HCT116 (cell line): ENCODE measurements around the gene PLCB4. TPM values are rescaled to one million over a fixed set of nuclear protein-coding genes. Genes with fewer than 3 reads are reported as not detected.

Experiments
- ATAC-seq: fragments of 200-7000 bp; cut with Tn5 transposase; 2 replicates; pipeline ENCODE4 v1.9.1; 2020; ENCODE audit warnings: mild to moderate bottlenecking, moderate library complexity
- BruUV-seq: library from RNA; stranded (reverse); fragments of 400-500 nt; replicated peaks from 2 replicates; lab custom pipeline; 2021; lab: Mats Ljungman, UMichigan
- CTCF ChIA-PET: fragments of 300-600 bp; sonication (Branson Sonifier 250); formaldehyde crosslinking; loops from one replicate; lab custom pipeline; 2021; ENCODE audit warnings: antibody characterized with exemption; lab: Charles Lee
- POLR2A ChIA-PET: fragments of 300-600, 350-600 bp; sonication (Branson Sonifier 250); formaldehyde crosslinking; loops from one replicate; lab custom pipeline; 2021; ENCODE audit warnings: antibody characterized with exemption; lab: Charles Lee
- RAD21 ChIA-PET, 2 experiments: fragments of 300-600 bp; sonication (Branson Sonifier 250); formaldehyde crosslinking; loops; one replicate each; lab custom pipeline; 2023; ENCODE audit warnings: low total read pairs in 2 of 2; ENCODE audit not compliant: uncharacterized antibody in 2 of 2, unreplicated experiment in 2 of 2, low non-redundant PET in 1 of 2; lab: Charles Lee
- DNase-seq: peaks from one replicate; pipeline ENCODE4 v3.0.0-alpha.2; 2010; ENCODE audit warnings: low read depth, low spot score
- H2AFZ ChIP-seq: fragments of 200-600 bp; shearing (Covaris generic), sonication (generic); 2 replicates; pipeline ENCODE4 v1.6.1; 2017; ENCODE audit warnings: low read depth, mixed run types, mixed read lengths, antibody characterized with exemption, low read length; ENCODE audit not compliant: poor library complexity, severe bottlenecking
- H3K27ac ChIP-seq: 2 replicates; pipeline ENCODE4 v1.5.1; 2012; ENCODE audit warnings: low read depth, low read length
- H3K27me3 ChIP-seq: fragments of 200-600 bp; sonication (generic); 2 replicates; pipeline ENCODE4 v1.6.1; 2016; ENCODE audit warnings: mixed run types, low read length, mixed read lengths; ENCODE audit not compliant: insufficient read depth
- H3K36me3 ChIP-seq, 2 experiments: fragments of 200-500 bp in 1 of 2; fragments of 200-600 bp in 1 of 2; sonication (Bioruptor generic) in 1 of 2; sonication (generic) in 1 of 2; 2 replicates each; pipeline versions ENCODE4 v1.5.1 to v1.6.1; 2014 to 2016; ENCODE audit warnings: low read length in 2 of 2, inconsistent platforms in 1 of 2, mixed read lengths in 1 of 2, mixed run types in 1 of 2; ENCODE audit not compliant: insufficient read depth in 2 of 2, control insufficient read depth in 1 of 2
- H3K4me1 ChIP-seq, 2 experiments: fragments of 200-600 bp in 1 of 2; sonication (generic) in 1 of 2; 2 replicates each; pipeline versions ENCODE4 v1.5.1 to v1.6.1; 2012 to 2017; ENCODE audit warnings: low read length in 2 of 2, inconsistent platforms in 1 of 2, mild to moderate bottlenecking in 1 of 2, mixed read lengths in 1 of 2, mixed run types in 1 of 2, moderate library complexity in 1 of 2; ENCODE audit not compliant: insufficient read depth in 2 of 2, control insufficient read depth in 1 of 2
- H3K4me2 ChIP-seq: fragments of 200-600 bp; sonication (generic); 2 replicates; pipeline ENCODE4 v1.6.1; 2017; ENCODE audit warnings: mixed run types, low read length, mixed read lengths
- H3K4me3 ChIP-seq, 2 experiments: fragments of 200-600 bp in 1 of 2; sonication (generic) in 1 of 2; replicated peaks in 1 of 2; 2 replicates each; pipeline ENCODE4 v1.5.1; 2011 to 2016; ENCODE audit warnings: low read length in 2 of 2, control low read depth in 1 of 2, low read depth in 1 of 2, mild to moderate bottlenecking in 1 of 2, mixed read lengths in 1 of 2, mixed run types in 1 of 2
- H3K79me2 ChIP-seq: fragments of 200-600 bp; sonication (generic); 2 replicates; pipeline ENCODE4 v1.6.1; 2017; ENCODE audit warnings: mild to moderate bottlenecking, mixed run types, low read length, moderate library complexity, mixed read lengths; ENCODE audit not compliant: insufficient read depth
- H3K9ac ChIP-seq: fragments of 200-600 bp; sonication (generic); 2 replicates; pipeline ENCODE4 v1.6.1; 2016; ENCODE audit warnings: low read length, mixed read lengths
- H3K9me2 ChIP-seq: fragments of 200-600 bp; sonication (generic), shearing (Covaris generic); 2 replicates; pipeline ENCODE4 v1.6.1; 2017; ENCODE audit warnings: mixed run types, mild to moderate bottlenecking, moderate library complexity; ENCODE audit not compliant: insufficient read depth
- H3K9me3 ChIP-seq, 2 experiments: fragments of 200-500 bp in 1 of 2; fragments of 200-600 bp in 1 of 2; sonication (Bioruptor generic) in 1 of 2; sonication (generic) in 1 of 2; 2 replicates each; pipeline ENCODE4 v1.6.1; 2014 to 2017; ENCODE audit warnings: low read length in 2 of 2, mixed read lengths in 2 of 2, inconsistent platforms in 1 of 2, low read depth in 1 of 2, mild to moderate bottlenecking in 1 of 2, mixed run types in 1 of 2, moderate library complexity in 1 of 2; ENCODE audit not compliant: control insufficient read depth in 1 of 2, insufficient read depth in 1 of 2
- H4K20me1 ChIP-seq: fragments of 200-600 bp; sonication (generic), shearing (Covaris generic); 2 replicates; pipeline ENCODE4 v1.6.1; 2017; ENCODE audit warnings: mixed run types, mild to moderate bottlenecking, moderate library complexity; ENCODE audit not compliant: insufficient read depth
- CBX3 ChIP-seq: IDR thresholded peaks from 2 replicates; pipeline ENCODE4 v1.6.1; 2012; ENCODE audit warnings: low read depth
- CEBPB ChIP-seq: IDR thresholded peaks from 2 replicates; pipeline ENCODE4 v1.6.1; 2012; ENCODE audit warnings: low read depth
- EGR1 ChIP-seq: IDR thresholded peaks from 2 replicates; pipeline ENCODE4 v1.6.1; 2012; ENCODE audit warnings: low read depth
- EZH2 ChIP-seq: fragments of 200-600 bp; sonication (generic); IDR thresholded peaks from 2 replicates; pipeline ENCODE4 v1.6.1; 2017; ENCODE audit warnings: antibody characterized with exemption, mixed run types
- EZH2phosphoT487 ChIP-seq: fragments of 200-600 bp; IDR thresholded peaks from 2 replicates; pipeline ENCODE4 v1.6.1; 2018; ENCODE audit warnings: antibody characterized with exemption, borderline replicate concordance
- POLR2A ChIP-seq: IDR thresholded peaks from 2 replicates; pipeline ENCODE4 v1.7.0; 2011; ENCODE audit warnings: borderline replicate concordance; ENCODE audit not compliant: insufficient read depth, insufficient read length; ENCODE audit errors: extremely low read depth
- POLR2AphosphoS5 ChIP-seq: IDR thresholded peaks from 2 replicates; pipeline ENCODE4 v1.6.1; 2011; ENCODE audit warnings: mild to moderate bottlenecking, low read depth, low read length, moderate library complexity
- RAD21 ChIP-seq: IDR thresholded peaks from 2 replicates; pipeline ENCODE4 v1.6.1; 2012; ENCODE audit warnings: low read depth, mild to moderate bottlenecking
- SP1 ChIP-seq: IDR thresholded peaks from 2 replicates; pipeline ENCODE4 v1.6.1; 2012; ENCODE audit warnings: low read depth
- SRF ChIP-seq: IDR thresholded peaks from 2 replicates; pipeline ENCODE4 v1.6.1; 2012; ENCODE audit warnings: low read depth
- TCF7L2 ChIP-seq: IDR thresholded peaks from 2 replicates; pipeline ENCODE4 v1.7.0; 2011; ENCODE audit warnings: borderline replicate concordance, inconsistent platforms; ENCODE audit not compliant: insufficient read depth, insufficient read length; ENCODE audit errors: extremely low read depth
- YY1 ChIP-seq: IDR thresholded peaks from 2 replicates; pipeline ENCODE4 v1.6.1; 2011; ENCODE audit warnings: low read length, low read depth, moderate library complexity, mild to moderate bottlenecking; ENCODE audit not compliant: insufficient replicate concordance; ENCODE audit errors: extremely low read depth
- ZFX ChIP-seq: fragments of 450-650 bp; IDR thresholded peaks from 2 replicates; pipeline ENCODE4 v1.6.1; 2017
- intact Hi-C: fragments of 100-400 bp; cut with micrococcal nuclease; formaldehyde crosslinking; loops from 2 replicates; pipeline ENCODE4 v1.10.0; 2022
- total RNA-seq: library from RNA; stranded (reverse); gene quantifications from one replicate; pipeline ENCODE4 v1.2.1, GENCODE V29; 2021; ENCODE audit not compliant: unreplicated experiment
- TF ChIP-seq, protein P1 (sequence below): IDR thresholded peaks from 2 replicates; pipeline ENCODE4 v1.6.1; 2012; ENCODE audit warnings: low read depth
- TF ChIP-seq, protein P2 (sequence below): IDR thresholded peaks from 2 replicates; pipeline ENCODE4 v1.6.1; 2011; ENCODE audit warnings: mild to moderate bottlenecking, low read length, moderate library complexity; ENCODE audit not compliant: insufficient replicate concordance; ENCODE audit errors: extremely low read depth
- TF ChIP-seq, protein P3 (sequence below): IDR thresholded peaks from 2 replicates; pipeline ENCODE4 v1.6.1; 2012

The PLCB4 gene
- total RNA-seq, 1 experiment from 2014 or later: 2.5 TPM

DNA sequence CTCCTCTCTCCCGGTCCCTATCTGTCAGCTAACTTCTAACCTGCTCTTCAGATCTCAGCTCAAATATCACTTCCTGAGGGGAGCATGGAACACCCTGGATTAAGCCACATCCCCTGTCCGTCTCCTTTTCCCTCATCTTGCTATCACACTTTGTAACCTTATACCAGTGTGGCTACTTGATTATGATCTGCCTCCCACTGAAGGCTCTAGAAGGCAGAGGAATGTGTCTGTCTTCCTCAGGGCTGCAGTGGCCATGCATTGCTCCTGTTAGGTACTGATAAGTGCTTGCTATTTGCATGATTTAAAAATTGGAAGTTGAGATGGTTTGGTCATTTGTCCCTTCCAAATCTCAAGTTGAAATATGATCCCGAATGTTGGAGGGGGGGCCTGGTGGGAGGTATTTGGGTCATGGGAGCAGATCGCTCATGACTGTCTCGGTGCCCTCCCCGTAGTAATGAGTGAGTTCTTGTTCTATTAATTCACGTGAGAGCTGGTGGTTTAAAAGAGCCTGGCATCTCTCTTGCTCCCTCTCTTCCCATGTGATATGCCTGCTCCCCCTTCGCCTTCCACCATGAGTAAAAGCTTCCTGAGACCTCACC is 71.4 kb downstream of the PLCB4 start:
- ChIA-PET POLR2A (no interaction called here), CTCF (interaction anchor here (0.9 kb wide), 1 partner anchor 287 kb away, joined by 3 read pairs; no protein-coding TSS in a partner anchor), RAD21 (no interaction called here)
- DNase-seq (no peak), ATAC-seq (no peak)
- Histone ChIP-seq H3K9me3 (no peaks in the 10 kb centered on the region), H3K79me2 (no peaks in the 10 kb centered on the region), H3K4me1 (no peaks in the 10 kb centered on the region), H3K4me2 (no peak overlapping the region), H3K9me2 (no peaks in the 10 kb centered on the region), H3K27ac (no peak overlapping the region), H3K36me3 (no peaks in the 10 kb centered on the region), H3K27me3 (no peaks in the 10 kb centered on the region), H3K4me3 (no peak overlapping the region), H2AFZ (no peak overlapping the region), H4K20me1 (no peaks in the 10 kb centered on the region), H3K9ac (no peak overlapping the region)
- BruUV-seq: no TSS peak
- no peak for TF ChIP-seq EZH2
- no peak for TF ChIP-seq POLR2A
- no peak for TF ChIP-seq YY1
- TF ChIP-seq EGR1: no peak
- TF ChIP-seq CEBPB: no peak
- no peak for TF ChIP-seq ZFX
- no peak for TF ChIP-seq SP1
- no peak for TF ChIP-seq EZH2phosphoT487
- no peak for TF ChIP-seq TCF7L2
- no peak for TF ChIP-seq CBX3
- no peak for TF ChIP-seq SRF
- intact Hi-C loops: no loop called here

DNA sequence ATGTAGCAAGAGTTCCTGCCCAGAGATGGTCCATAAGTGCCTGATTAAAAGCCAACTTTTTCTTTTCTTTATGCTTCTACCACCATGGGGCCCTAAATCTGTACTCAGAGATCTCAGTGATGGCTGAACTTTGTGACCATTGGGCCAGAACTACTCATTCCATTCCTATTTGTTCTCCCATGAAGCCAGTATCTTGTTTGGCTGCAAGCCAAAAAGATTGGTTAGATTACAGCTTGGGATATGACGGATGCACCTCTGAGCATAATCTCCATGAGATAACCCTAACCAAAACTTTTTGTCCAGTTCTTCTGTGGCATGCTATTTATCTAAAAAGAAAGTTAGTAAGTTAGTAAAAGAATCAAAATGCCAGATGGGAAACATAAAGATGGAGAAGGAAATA is 72.2 kb downstream of the PLCB4 start:
- H2AFZ ChIP-seq: no peak overlapping the region
- no peaks in the 10 kb centered on the region for H3K9me3 ChIP-seq
- DNase-seq (no peak), ATAC-seq (no peak)
- no TSS peak for BruUV-seq
- H3K79me2 ChIP-seq: no peaks in the 10 kb centered on the region
- H3K9me2 ChIP-seq: no peaks in the 10 kb centered on the region
- H3K9ac ChIP-seq: no peak overlapping the region
- no peaks in the 10 kb centered on the region for H3K27me3 ChIP-seq
- H3K4me1 ChIP-seq: no peaks in the 10 kb centered on the region
- ChIA-PET CTCF (no interaction called here), POLR2A (no interaction called here), RAD21 (no interaction called here)
- H3K36me3 ChIP-seq: no peaks in the 10 kb centered on the region
- no peak overlapping the region for H3K27ac ChIP-seq
- intact Hi-C loops: no loop called here
- H4K20me1 ChIP-seq: no peaks in the 10 kb centered on the region
- no peak overlapping the region for H3K4me2 ChIP-seq
- no peak overlapping the region for H3K4me3 ChIP-seq
- TF ChIP-seq EGR1: no peak
- TF ChIP-seq, protein P1, sequence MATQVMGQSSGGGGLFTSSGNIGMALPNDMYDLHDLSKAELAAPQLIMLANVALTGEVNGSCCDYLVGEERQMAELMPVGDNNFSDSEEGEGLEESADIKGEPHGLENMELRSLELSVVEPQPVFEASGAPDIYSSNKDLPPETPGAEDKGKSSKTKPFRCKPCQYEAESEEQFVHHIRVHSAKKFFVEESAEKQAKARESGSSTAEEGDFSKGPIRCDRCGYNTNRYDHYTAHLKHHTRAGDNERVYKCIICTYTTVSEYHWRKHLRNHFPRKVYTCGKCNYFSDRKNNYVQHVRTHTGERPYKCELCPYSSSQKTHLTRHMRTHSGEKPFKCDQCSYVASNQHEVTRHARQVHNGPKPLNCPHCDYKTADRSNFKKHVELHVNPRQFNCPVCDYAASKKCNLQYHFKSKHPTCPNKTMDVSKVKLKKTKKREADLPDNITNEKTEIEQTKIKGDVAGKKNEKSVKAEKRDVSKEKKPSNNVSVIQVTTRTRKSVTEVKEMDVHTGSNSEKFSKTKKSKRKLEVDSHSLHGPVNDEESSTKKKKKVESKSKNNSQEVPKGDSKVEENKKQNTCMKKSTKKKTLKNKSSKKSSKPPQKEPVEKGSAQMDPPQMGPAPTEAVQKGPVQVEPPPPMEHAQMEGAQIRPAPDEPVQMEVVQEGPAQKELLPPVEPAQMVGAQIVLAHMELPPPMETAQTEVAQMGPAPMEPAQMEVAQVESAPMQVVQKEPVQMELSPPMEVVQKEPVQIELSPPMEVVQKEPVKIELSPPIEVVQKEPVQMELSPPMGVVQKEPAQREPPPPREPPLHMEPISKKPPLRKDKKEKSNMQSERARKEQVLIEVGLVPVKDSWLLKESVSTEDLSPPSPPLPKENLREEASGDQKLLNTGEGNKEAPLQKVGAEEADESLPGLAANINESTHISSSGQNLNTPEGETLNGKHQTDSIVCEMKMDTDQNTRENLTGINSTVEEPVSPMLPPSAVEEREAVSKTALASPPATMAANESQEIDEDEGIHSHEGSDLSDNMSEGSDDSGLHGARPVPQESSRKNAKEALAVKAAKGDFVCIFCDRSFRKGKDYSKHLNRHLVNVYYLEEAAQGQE: no peak
- TF ChIP-seq RAD21: no peak
- TF ChIP-seq POLR2AphosphoS5: no peak
- no peak for TF ChIP-seq EZH2phosphoT487
- TF ChIP-seq, protein P2, sequence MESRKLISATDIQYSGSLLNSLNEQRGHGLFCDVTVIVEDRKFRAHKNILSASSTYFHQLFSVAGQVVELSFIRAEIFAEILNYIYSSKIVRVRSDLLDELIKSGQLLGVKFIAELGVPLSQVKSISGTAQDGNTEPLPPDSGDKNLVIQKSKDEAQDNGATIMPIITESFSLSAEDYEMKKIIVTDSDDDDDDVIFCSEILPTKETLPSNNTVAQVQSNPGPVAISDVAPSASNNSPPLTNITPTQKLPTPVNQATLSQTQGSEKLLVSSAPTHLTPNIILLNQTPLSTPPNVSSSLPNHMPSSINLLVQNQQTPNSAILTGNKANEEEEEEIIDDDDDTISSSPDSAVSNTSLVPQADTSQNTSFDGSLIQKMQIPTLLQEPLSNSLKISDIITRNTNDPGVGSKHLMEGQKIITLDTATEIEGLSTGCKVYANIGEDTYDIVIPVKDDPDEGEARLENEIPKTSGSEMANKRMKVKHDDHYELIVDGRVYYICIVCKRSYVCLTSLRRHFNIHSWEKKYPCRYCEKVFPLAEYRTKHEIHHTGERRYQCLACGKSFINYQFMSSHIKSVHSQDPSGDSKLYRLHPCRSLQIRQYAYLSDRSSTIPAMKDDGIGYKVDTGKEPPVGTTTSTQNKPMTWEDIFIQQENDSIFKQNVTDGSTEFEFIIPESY: no peak
- TF ChIP-seq SRF: no peak
- TF ChIP-seq, protein P3, sequence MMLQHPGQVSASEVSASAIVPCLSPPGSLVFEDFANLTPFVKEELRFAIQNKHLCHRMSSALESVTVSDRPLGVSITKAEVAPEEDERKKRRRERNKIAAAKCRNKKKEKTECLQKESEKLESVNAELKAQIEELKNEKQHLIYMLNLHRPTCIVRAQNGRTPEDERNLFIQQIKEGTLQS: no peak
